ENCODE results near the gene ZNF205.

DNA sequence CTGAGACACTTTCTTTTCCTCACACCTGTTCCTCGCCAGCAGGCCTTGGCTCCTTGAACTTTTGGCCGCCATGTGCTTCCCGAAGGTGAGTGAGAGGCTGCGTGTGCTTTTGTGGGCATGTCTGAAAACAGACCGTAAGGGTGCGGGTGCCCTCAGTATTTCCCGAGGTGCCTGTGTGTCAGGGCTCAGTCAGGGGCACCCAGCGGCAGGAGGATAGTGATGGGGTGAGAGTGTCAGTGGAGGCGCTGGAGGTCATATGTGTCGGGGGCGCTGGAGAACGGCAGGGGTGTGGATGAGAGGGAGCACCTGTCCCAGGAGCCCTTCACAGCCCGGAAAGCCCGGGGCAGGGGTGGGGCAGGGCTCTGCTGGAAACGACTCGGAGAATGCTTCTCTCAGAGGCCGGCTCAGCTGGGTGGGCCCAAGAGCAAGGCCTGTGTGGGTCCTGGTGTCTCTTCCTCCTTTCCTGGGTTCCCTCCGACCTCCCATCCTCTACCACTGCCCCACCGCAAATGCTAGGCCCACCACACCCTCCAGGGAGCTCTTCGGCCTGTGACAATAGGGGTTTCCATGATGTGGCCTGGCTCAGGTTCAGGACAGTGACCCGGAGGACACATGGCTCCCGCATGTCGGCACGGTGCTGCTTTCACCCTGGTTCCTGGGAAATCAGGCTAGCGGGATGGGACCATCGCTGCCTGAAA lies 46.5 kb upstream of the ZNF205 start:
- no peak for TF ChIP-seq CTCF (IDR thresholded peaks at IDR 0.05)
- TF ChIP-seq POLR2A (IDR thresholded peaks at IDR 0.05), result no peak
